A549 (cell line): ENCODE data around the gene ANLN.

Source experiments
- CTCF ChIP-seq: fragments of >200 bp; sonication (Bioruptor Twin); formaldehyde crosslinking; IDR thresholded peaks from 3 replicates; pipeline ENCODE4 v1.5.1; 2016
- EP300 ChIP-seq, 2 experiments: fragments of >200 bp; sonication (Bioruptor Twin); formaldehyde crosslinking; IDR thresholded peaks; 2 replicates in 1 of 2; 3 replicates in 1 of 2; pipeline ENCODE4 v1.6.1; 2016 to 2017
- POLR2A ChIP-seq: IDR thresholded peaks from 2 replicates; pipeline ENCODE4 v1.6.1; 2012; ENCODE audit warnings: mild to moderate bottlenecking, low read length
- REST ChIP-seq: fragments of 200-600 bp; sonication (generic); IDR thresholded peaks from 2 replicates; pipeline ENCODE4 v1.6.1; 2016; ENCODE audit warnings: antibody characterized with exemption, mild to moderate bottlenecking, moderate library complexity

- TF ChIP-seq CTCF (no peak), REST (no peak), EP300 (IDR thresholded peaks at IDR 0.05) (no peak), POLR2A (no peak)
These were observed 51.8 kb downstream of the ANLN start for GRCh38 chr7:36441344-36442022.
